Chondrocyte (in vitro differentiated cells): Measurements from ENCODE around the gene BZW1. TPM values are rescaled to one million over a fixed set of nuclear protein-coding genes. Genes with fewer than 3 reads are reported as not detected.
"Not testable (repeated sequence)": the region's sequence is repeated elsewhere in the genome, so short reads cannot be mapped to it uniquely, and the experiment has no call there.

Experiments used
- DNase-seq: peaks from one replicate; pipeline ENCODE4 v3.0.0; 2021; ENCODE audit warnings: mixed read lengths, low spot score
- H3K27ac Mint-ChIP-seq: one replicate; pipeline ENCODE4 v1.8.0; 2021; ENCODE audit warnings: mild to moderate bottlenecking, moderate library complexity, mixed read lengths; ENCODE audit not compliant: unreplicated experiment
- H3K27me3 Mint-ChIP-seq: 2 replicates; pipeline ENCODE4 v1.8.0; 2021; ENCODE audit warnings: low read depth, mixed read lengths
- H3K36me3 Mint-ChIP-seq: 2 replicates; pipeline ENCODE4 v1.8.0; 2021; ENCODE audit warnings: low read depth, mixed read lengths
- H3K4me1 Mint-ChIP-seq: 2 replicates; pipeline ENCODE4 v1.8.0; 2021; ENCODE audit warnings: low read depth, mild to moderate bottlenecking, mixed read lengths
- H3K4me3 Mint-ChIP-seq: one replicate; pipeline ENCODE4 v1.8.0; 2021; ENCODE audit warnings: mild to moderate bottlenecking, moderate library complexity, mixed read lengths; ENCODE audit not compliant: unreplicated experiment
- H3K9me3 Mint-ChIP-seq: 2 replicates; pipeline ENCODE4 v1.8.0; 2021; ENCODE audit warnings: low read depth, mixed read lengths
- total RNA-seq: library from RNA; stranded (reverse); gene quantifications from 3 replicates; pipeline ENCODE4 v1.2.1, GENCODE V29; 2021
- TF ChIP-seq, protein P1 (sequence below): fragments of 200-600 bp; sonication (generic); IDR thresholded peaks from 2 replicates; pipeline ENCODE4 v1.5.0; 2021; ENCODE audit warnings: antibody characterized with exemption, mild to moderate bottlenecking, moderate library complexity

The BZW1 gene
- total RNA-seq, 1 donor from 2014 or later = 194 TPM

- Mint-ChIP-seq H3K27ac (peak overlapping the region; percentile 90), H3K36me3 (peaks cover 6% of the 10 kb centered on the region), H3K9me3 (no peaks in the 10 kb centered on the region), H3K4me3 (peak overlapping the region; percentile 94), H3K4me1 (peaks cover 48% of the 10 kb centered on the region), H3K27me3 (no peaks in the 10 kb centered on the region)
- TF ChIP-seq, protein P1, sequence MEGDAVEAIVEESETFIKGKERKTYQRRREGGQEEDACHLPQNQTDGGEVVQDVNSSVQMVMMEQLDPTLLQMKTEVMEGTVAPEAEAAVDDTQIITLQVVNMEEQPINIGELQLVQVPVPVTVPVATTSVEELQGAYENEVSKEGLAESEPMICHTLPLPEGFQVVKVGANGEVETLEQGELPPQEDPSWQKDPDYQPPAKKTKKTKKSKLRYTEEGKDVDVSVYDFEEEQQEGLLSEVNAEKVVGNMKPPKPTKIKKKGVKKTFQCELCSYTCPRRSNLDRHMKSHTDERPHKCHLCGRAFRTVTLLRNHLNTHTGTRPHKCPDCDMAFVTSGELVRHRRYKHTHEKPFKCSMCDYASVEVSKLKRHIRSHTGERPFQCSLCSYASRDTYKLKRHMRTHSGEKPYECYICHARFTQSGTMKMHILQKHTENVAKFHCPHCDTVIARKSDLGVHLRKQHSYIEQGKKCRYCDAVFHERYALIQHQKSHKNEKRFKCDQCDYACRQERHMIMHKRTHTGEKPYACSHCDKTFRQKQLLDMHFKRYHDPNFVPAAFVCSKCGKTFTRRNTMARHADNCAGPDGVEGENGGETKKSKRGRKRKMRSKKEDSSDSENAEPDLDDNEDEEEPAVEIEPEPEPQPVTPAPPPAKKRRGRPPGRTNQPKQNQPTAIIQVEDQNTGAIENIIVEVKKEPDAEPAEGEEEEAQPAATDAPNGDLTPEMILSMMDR = no peak
- DNase-seq = no peak
These were observed 1.3 kb upstream of the BZW1 start for GRCh38 chr2:200810252-200810997.

DNA sequence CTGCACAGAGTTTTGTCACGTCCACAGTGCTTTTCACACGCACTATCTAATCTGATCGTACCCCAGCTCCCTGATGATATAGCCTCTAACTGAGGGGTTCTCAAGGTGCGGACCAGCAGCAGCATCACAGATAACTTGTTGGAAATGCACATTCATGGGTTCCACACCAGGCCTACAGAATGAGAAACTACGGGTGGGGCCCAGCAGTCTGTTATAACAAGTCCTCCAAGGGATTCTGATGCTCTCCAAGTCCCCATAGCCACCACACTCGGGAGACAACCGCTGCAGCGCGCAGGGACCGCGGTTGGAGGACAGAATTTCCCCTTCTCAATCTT lies 745 bp upstream of the BZW1 start:
- TF ChIP-seq, protein P1 = peak; percentile 6
- H3K9me3 Mint-ChIP-seq = no peaks in the 10 kb centered on the region
- H3K27me3 Mint-ChIP-seq = no peaks in the 10 kb centered on the region
- peaks cover 48% of the 10 kb centered on the region for H3K4me1 Mint-ChIP-seq
- peak overlapping the region; percentile 94 for H3K4me3 Mint-ChIP-seq
- peaks cover 10% of the 10 kb centered on the region for H3K36me3 Mint-ChIP-seq
- no peak for DNase-seq
- peak overlapping the region; percentile 90 for H3K27ac Mint-ChIP-seq

DNA sequence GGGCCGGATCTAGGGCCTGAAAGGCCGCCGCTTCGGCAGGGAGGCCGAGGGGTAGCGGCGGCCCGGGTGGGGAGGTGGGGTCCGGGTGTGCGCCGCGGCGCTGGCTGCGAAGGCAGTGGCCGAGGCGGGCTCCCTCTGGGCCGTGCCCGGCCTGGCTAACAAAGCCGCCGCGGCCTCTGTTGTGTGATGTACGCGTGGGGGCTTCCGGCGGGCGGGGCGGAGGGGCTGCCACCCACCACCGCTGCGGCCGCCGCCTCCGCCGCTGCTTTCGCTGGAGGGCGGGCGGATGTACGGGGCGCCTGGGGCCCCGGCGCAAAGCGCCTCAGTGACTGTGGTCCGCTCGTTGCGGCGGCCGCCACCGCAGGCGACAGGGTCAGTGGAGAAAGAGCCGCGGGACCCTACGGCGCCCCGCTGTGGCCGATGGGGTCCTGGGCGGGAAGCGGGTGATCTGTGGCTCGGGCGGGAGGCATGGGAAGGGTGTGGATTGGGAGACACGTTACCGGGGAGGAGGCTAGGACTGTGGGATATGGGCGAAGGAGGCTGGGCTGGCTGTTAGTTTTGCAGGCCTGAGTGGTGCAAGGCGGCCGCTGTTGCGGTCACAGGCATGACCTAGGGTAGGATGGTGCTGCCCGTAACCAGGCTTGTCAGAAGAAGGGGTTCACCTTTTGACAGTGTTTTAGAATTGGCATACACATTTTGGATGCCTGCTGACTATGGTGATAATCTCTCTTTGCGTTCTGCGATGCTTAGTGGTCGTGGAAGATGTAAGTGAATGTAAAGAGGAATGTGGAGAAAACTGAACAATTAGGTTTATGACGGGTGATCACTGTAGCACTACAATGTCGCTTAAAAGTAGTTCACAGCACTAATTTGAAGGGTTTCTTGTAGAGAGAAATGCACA lies 662 bp downstream of the BZW1 start:
- Mint-ChIP-seq H3K4me3 (peak overlapping the region; percentile 94), H3K27me3 (no peaks in the 10 kb centered on the region), H3K27ac (peak overlapping the region; percentile 95), H3K9me3 (no peaks in the 10 kb centered on the region), H3K36me3 (peaks cover 19% of the 10 kb centered on the region), H3K4me1 (peaks cover 43% of the 10 kb centered on the region)
- TF ChIP-seq, protein P1 = peak; percentile 79
- DNase-seq = no peak

GRCh38 chr2:200814276-200814815 lies 2.6 kb downstream of the BZW1 start:
- H3K4me3 Mint-ChIP-seq = no peak overlapping the region
- peak overlapping the region; percentile 33 for H3K27ac Mint-ChIP-seq
- H3K9me3 Mint-ChIP-seq = no peaks in the 10 kb centered on the region
- no peak for DNase-seq
- H3K36me3 Mint-ChIP-seq = peaks cover 32% of the 10 kb centered on the region
- no peaks in the 10 kb centered on the region for H3K27me3 Mint-ChIP-seq
- peaks cover 47% of the 10 kb centered on the region for H3K4me1 Mint-ChIP-seq
- TF ChIP-seq, protein P1 = no peak

DNA sequence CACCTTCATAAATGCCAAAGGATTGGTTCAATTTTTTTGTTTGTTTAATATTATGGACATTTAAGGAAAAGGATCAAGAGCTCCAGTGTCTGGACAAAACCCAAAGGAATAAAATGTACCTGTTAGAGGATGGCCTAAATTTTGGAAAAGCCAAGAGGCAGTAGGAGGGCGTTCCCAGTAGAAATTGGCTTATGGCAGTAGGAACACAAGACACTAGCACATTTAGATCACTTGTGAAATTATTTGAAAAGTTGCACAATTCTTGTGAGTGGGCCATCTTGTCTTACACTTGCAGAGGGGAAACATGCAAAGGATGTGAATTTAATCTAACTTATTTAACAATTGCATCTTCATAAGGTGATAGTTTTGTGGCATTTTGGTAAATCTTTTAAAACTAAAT lies 3.2 kb downstream of the BZW1 start:
- H3K4me1 Mint-ChIP-seq = peaks cover 42% of the 10 kb centered on the region

DNA sequence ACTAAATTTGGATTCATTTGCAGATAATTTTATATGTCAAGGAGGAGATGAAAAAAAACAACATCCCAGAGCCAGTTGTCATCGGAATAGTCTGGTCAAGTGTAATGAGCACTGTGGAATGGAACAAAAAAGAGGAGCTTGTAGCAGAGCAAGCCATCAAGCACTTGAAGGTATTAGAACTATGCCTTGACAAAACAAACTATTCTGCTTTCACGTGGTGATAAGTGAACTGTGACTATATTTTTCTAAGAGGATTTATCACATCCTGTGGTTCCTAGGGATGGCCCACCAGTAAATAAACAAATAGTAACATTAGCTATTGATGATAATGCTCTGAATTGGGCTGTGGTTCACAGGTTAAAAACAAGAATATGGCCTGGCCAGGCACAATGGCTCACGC lies 7.0 kb downstream of the BZW1 start:
- H3K4me3 Mint-ChIP-seq, H3K9me3 Mint-ChIP-seq, H3K27ac Mint-ChIP-seq, DNase-seq, H3K27me3 Mint-ChIP-seq: not testable (repeated sequence)
- peaks cover 51% of the 10 kb centered on the region for H3K36me3 Mint-ChIP-seq
- H3K4me1 Mint-ChIP-seq = peaks cover 14% of the 10 kb centered on the region

More for the DNA sequence above, 3.2 kb downstream of the BZW1 start:
- no peak overlapping the region for H3K4me3 Mint-ChIP-seq
- no peak overlapping the region for H3K27ac Mint-ChIP-seq
- TF ChIP-seq, protein P1 = no peak
- H3K9me3 Mint-ChIP-seq = no peaks in the 10 kb centered on the region
- peaks cover 34% of the 10 kb centered on the region for H3K36me3 Mint-ChIP-seq
- H3K27me3 Mint-ChIP-seq = no peaks in the 10 kb centered on the region
- DNase-seq = no peak
